NCI-H1092 (cell line): ENCODE data around the gene WFS1.

ENCODE experiments used
- DNase-seq: peaks from one replicate; lab custom pipeline; 2025; lab: John Stamatoyannopoulos, UW

WFS1 gene

GRCh38 chr4:6299875-6300274 is 30.2 kb downstream of the WFS1 start:
- DNase-seq: no peak

- DNase-seq: no peak
Measured at GRCh38 chr4:6300359-6300758, 30.7 kb downstream of the WFS1 start.

GRCh38 chr4:6301051-6301731 is 31.5 kb downstream of the WFS1 start:
- DNase-seq: no peak

DNA sequence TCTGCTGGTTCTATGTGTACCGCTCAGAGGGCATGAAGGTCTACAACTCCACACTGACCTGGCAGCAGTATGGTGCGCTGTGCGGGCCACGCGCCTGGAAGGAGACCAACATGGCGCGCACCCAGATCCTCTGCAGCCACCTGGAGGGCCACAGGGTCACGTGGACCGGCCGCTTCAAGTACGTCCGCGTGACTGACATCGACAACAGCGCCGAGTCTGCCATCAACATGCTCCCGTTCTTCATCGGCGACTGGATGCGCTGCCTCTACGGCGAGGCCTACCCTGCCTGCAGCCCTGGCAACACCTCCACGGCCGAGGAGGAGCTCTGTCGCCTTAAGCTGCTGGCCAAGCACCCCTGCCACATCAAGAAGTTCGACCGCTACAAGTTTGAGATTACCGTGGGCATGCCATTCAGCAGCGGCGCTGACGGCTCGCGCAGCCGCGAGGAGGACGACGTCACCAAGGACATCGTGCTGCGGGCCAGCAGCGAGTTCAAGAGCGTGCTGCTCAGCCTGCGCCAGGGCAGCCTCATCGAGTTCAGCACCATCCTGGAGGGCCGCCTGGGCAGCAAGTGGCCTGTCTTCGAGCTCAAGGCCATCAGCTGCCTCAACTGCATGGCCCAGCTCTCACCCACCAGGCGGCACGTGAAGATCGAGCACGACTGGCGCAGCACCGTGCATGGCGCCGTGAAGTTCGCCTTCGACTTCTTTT is 32.2 kb downstream of the WFS1 start:
- no peak for DNase-seq

DNA sequence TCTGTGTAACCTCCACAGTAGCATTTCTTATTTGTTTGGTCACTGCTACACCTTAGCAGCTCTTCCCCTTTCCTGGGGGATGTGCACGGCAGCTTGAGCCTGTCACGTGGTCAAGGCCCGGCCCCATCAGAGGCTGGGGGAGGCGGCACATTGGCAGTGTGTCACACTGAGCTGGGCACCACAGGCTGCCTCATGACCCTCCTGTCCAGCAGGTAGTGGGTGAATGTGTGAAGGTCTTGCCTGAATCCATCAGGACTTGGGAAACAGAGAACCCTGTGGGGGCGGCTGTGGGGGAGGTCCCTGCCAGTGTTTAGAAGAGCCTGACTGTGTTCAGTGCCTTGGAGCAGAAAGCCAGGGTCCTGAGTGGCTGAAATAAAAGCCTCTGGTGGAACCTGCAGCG is 33.2 kb downstream of the WFS1 start:
- DNase-seq: no peak

DNA sequence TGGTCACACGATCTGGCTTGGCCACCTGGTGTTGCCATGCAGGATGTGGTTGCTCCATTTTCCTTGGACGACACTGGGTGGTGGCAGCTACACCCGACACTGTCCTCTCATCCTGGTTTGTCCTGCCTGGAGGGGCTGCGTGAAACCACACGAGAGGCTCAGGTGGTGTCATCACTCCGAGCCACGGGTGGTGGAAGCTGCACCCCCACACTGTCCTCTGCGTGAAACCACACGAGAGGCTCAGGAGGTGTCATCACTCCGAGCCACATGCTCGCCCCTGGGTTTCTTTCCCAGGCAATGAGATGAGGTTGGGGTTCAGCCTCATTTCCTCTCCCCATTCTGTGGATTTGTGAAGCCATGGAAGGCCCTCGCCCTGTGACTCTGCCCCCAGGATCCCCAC is 34.3 kb downstream of the WFS1 start:
- DNase-seq: no peak

- no peak for DNase-seq
Measured at GRCh38 chr4:6306299-6306698, 36.6 kb downstream of the WFS1 start.

GRCh38 chr4:6307230-6307629 is 37.6 kb downstream of the WFS1 start:
- DNase-seq: no peak

DNA sequence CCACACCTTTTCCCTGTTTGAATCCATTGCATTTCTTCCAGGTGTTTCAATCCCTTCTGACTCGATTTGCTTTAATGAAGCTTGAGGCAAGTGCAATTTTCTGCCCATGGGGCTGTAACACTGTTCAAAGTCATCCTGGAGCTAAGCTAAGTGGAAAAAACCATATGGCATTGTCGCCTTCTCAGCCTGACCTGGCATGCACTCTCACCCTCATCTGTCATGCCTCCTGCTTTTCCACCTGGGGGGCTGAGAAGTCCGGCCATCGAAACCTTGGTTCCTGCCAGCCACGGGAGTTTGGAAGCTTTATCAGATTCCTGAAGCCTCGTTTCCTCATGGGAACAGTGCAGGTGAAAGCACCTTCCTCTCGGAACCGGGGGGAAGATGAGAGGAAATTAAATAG is 38.2 kb downstream of the WFS1 start:
- no peak for DNase-seq

- DNase-seq: peak; percentile 54
Measured at GRCh38 chr4:6308899-6309643, 39.4 kb downstream of the WFS1 start.

- no peak for DNase-seq
Measured at GRCh38 chr4:6309777-6310176, 40.1 kb downstream of the WFS1 start.

- DNase-seq: no peak
Measured at GRCh38 chr4:6313216-6313615, 43.6 kb downstream of the WFS1 start.

DNA sequence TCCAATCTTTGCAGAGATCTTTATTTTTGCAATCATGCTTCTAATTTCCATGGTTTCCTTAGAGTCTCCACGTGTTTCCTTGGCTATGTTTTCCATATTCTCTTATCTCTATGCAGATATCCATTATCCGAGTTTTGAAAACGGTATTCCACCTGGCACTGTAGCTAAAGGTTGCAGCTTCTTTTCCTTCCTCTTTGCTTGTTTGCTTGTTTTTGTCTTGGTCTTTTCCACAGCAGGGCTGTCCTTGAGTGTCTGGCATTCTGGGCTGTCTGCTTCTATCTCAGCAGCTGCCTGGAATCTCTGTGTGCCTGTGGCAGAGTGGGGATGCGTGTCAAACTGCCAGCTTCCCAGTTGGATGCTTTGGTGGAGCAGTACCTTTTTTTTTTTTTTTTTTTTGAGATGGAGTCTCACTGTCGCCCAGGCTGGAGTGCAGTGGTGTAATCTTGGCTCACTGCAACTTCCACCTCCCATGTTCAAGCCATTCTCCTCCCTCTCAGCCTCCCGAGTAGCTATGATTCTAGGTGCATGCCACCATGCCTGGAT is 46.9 kb downstream of the WFS1 start:
- DNase-seq: no peak

DNA sequence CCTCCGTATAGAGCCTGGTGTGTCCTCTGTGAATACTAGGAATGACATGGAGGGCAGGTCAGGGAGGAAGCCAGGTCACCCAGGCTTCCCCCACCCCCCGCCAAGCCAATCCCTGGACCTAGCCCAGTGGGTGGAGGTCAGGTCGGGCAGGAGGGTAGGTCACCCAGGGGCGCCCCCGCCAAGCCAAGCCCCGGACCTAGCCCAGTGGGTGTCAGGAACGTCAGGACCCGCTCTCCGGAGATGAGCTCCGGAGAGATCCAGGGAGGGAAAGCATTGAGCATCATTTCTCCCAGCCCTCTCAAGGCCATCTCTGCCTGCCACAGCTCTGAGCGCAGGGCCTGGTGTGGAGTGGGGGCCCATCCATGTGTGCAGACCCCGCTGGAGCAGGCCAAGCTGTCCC is 48.6 kb downstream of the WFS1 start:
- no peak for DNase-seq

DNA sequence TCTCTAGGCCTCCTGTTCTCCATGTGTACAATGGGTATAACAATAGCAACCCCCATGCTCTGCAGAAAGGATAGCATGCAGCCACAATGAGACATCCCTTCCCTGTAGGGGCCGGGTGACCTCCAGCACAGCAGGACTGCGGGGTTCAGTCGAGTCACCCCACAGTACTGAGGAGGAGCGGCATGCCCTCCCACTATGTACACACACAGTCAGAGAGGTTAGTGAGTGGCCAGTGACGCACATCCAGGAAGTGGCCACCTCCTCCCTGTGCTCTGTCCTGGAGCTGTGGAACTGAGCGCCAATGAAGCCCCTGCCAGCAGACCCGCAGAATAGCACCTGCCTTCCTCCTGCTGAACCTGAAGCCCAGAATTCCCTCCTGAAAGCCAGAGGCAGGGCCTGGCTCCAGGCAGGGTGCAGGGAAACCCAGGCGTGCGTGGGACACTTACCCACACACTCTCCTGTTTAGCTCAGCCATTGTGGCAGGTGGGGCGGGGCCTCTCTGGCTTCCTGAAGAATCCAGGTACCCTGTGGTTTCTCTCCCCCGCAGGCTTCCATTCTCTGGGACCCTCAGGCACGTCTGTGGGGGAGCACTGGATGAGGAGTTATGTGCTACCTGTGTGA is 50.0 kb downstream of the WFS1 start:
- DNase-seq: no peak

- DNase-seq: no peak
Measured at GRCh38 chr4:6320663-6321062, 51.0 kb downstream of the WFS1 start.

DNA sequence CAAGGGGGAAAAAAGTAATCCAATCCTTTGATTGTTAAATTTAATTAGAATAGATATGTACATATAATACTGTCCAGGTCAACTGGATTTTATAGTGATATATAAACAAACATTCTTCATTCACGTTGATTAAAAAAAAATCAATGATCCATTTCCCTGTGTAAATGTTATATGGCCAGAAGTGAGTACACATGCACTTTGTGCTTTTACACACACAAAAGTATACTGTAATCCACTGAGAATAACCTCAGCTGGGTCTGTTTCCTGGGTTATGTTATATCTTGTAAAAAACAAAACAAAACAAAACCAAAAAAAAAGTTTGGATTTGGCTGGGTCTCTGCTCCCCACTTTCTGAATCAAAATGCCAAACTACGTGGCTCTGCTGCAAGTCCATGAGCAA is 51.7 kb downstream of the WFS1 start:
- DNase-seq: no peak

GRCh38 chr4:6322067-6322760 is 52.6 kb downstream of the WFS1 start:
- no peak for DNase-seq

DNA sequence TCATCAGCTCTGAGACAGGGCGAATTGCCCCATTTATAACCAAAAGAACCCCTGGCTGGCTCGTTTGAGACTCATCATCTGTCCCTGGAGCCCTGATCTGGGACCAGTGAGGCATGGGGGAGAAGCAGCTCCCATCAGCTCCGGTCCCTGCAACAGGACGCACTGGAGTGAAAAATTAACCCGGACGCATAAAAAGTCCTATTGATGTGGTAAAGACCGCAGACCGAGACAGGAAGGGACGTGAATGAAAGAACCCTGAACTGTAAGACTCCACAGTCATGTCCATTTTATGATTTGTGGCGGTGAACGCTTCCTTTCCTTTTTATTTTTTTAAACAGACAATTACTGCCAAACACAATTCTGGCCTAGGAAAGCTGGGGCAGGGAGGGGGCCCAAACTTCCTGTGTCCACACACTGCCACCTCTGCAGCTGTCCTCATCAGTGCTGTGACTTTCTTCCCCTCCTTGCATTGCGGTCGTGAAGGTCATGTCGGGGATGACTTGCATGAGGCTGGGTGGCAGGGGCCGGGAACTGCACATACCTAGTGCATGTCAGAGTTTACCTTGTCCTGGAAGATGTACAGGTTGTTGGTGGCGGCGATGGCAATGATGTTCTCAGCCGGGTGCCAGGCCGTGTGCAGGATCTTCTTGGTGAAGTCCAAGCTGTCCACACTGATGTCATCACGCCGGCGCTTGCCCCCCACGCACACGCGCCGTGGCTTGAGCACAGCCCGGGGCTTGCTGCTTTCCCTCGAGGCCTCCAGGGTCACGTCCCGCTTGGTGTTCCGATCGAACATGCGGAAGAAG is 53.3 kb downstream of the WFS1 start:
- no peak for DNase-seq

DNA sequence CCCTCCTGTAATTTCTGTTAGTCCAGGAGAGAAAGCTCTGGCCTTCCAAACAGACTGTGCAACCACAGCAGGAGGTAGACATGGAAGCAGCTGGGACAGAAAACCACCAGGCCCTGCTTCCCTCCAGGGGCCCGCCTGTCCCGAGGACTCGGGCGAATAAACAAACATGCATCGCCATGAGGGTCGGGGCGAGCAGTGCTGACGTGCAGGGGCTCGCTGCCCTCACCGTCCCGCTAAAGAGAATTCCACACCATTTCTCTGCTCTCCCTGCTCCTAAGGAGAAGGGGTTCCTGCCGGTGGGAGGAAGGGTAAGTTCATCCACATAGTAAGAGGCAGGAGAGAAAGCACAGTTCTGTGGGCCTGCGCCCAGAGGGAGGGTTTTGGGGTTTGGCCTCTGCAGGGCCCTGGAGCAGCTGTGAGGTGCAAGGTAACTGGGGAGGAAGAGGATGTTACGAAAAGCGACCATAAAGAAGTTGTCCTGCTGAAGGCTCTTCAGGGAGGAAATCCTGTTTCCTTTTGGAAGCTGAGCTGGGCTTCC is 54.9 kb downstream of the WFS1 start:
- no peak for DNase-seq
